Upper lobe of right lung (tissue), 1 donor: ENCODE data around the gene SYTL2. TPM values are rescaled to one million over a fixed set of nuclear protein-coding genes. Genes with fewer than 3 reads are reported as not detected.
"Not testable (repeated sequence)": the region's sequence is repeated elsewhere in the genome, so short reads cannot be mapped to it uniquely, and the experiment has no call there.

ENCODE experiments used
- ATAC-seq: fragments of 200-7000 bp; cut with Tn5 transposase; one replicate; pipeline ENCODE4 v1.9.1; 2020; ENCODE audit warnings: mild to moderate bottlenecking, moderate library complexity
- DNase-seq: peaks from one replicate; pipeline ENCODE4 v3.0.0-alpha.2; 2020
- H3K27ac ChIP-seq: fragments of 200-600 bp; one replicate; pipeline ENCODE4 v1.8.0; 2022
- H3K27me3 ChIP-seq: fragments of 200-600 bp; one replicate; pipeline ENCODE4 v1.8.0; 2022; ENCODE audit warnings: mild to moderate bottlenecking
- H3K36me3 ChIP-seq: fragments of 200-600 bp; one replicate; pipeline ENCODE4 v1.8.0; 2022
- H3K4me1 ChIP-seq: fragments of 200-600 bp; one replicate; pipeline ENCODE4 v1.8.0; 2022
- H3K4me3 ChIP-seq: fragments of 200-600 bp; one replicate; pipeline ENCODE4 v1.8.0; 2022; ENCODE audit warnings: mild to moderate bottlenecking
- H3K9me3 ChIP-seq: fragments of 200-600 bp; one replicate; pipeline ENCODE4 v1.8.0; 2022
- intact Hi-C: fragments of 100-400 bp; cut with DNase I; formaldehyde crosslinking; loops from one replicate; pipeline ENCODE4 v1.11.0; 2022
- total RNA-seq: library from RNA; stranded (reverse); fragmentation: NEBNext Ultra II Directional; extraction: Animal tissue kit (Norgen Biotek cat#: 25700); gene quantifications from one replicate; pipeline ENCODE4 v1.2.1, GENCODE V29; 2021
- TF ChIP-seq, protein P1 (sequence below): fragments of 200-600 bp; IDR thresholded peaks from one replicate; pipeline ENCODE4 v1.8.0; 2022; ENCODE audit warnings: antibody characterized with exemption
- donor health status: DM: no; HTN: yes; CAD: no; lungs with severe emphysema.

SYTL2 gene
- total RNA-seq, 1 donor from 2014 or later, result 36.5 TPM

DNA sequence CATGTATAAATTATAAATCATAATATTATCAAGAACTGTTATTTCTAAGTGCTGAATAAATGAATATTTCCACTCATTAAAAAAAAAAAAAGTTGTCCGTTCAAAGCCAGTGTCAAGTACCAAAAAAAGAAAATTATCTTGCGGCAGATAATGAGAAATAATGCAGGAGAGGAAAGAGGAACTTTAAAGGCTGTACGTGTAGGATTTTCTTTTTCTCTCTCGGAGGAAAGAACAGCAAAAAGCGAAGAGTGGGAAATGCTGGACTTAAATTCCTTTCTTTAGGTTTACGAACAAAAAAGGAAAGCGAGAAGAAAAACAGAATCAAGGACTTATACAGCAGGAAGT is 43.2 kb upstream of the SYTL2 start:
- ATAC-seq (no peak), DNase-seq (no peak)
- Histone ChIP-seq H3K4me3 (peak overlapping the region; percentile 72), H3K27ac (peak overlapping the region; percentile 95), H3K27me3 (no peaks in the 10 kb centered on the region), H3K9me3 (no peaks in the 10 kb centered on the region), H3K4me1 (peaks cover 8% of the 10 kb centered on the region), H3K36me3 (no peaks in the 10 kb centered on the region)
- TF ChIP-seq, protein P1, sequence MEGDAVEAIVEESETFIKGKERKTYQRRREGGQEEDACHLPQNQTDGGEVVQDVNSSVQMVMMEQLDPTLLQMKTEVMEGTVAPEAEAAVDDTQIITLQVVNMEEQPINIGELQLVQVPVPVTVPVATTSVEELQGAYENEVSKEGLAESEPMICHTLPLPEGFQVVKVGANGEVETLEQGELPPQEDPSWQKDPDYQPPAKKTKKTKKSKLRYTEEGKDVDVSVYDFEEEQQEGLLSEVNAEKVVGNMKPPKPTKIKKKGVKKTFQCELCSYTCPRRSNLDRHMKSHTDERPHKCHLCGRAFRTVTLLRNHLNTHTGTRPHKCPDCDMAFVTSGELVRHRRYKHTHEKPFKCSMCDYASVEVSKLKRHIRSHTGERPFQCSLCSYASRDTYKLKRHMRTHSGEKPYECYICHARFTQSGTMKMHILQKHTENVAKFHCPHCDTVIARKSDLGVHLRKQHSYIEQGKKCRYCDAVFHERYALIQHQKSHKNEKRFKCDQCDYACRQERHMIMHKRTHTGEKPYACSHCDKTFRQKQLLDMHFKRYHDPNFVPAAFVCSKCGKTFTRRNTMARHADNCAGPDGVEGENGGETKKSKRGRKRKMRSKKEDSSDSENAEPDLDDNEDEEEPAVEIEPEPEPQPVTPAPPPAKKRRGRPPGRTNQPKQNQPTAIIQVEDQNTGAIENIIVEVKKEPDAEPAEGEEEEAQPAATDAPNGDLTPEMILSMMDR, result no peak
- intact Hi-C loops, result no loop called here

DNA sequence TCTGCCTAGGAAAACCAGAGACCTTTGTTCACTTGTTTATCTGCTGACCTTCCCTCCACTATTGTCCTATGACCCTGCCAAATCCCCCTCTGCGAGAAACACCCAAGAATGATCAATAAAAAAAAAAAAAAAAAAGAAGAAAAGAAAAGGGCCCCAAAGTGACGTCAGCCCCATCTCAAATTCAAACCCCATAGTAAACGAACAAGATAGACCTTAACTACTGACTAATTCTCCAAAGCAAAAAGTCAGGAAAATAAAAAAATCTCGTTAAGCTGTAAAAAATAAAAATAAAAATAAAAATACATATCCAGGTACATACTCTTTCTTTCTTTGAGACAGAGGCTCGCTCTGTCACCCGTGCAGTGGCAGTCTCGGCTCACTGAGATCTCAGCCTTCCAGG is 42.6 kb upstream of the SYTL2 start:
- H3K27ac ChIP-seq, H3K9me3 ChIP-seq, H3K4me3 ChIP-seq, ATAC-seq, H3K27me3 ChIP-seq, H3K36me3 ChIP-seq, H3K4me1 ChIP-seq, intact Hi-C loops, DNase-seq: not testable (repeated sequence)

DNA sequence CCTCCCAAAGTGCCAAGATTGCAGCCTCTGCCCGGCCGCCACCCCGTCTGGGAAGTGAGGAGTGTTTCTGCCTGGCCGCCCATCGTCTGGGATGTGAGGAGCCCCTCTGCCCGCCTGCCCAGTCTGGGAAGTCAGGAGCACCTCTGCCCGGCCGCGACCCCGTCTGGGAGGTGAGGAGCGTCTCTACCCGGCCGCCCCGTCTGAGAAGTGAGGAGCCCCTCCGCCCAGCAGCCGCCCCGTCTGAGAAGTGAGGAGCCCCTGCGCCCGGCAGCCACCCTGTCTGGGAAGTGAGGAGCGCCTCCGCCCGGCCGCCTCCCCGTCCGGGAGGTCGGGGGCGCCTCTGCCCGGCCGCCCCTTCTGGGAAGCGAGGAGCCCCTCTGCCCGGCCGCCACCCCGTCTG is 41.8 kb upstream of the SYTL2 start:
- intact Hi-C loops, ATAC-seq: not testable (repeated sequence)

DNA sequence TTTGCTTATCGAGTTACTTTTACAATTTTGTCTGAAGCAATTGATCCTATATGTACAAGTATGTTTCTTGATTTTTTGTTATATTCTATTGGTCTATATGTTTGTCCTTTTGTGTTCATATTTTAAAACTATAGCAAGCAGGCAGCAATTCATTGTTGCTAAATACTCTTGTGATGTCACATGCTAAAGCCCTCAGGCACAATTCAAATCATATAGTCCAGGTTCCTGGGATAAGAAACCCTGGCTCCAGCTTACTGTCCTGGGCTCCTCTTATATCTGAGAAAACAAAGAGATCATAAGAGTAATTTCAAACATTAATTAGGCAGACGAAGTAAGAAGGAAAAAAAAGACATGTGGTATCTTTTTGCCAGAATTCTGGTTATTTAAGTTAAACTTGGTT is 37.6 kb upstream of the SYTL2 start:
- H3K9me3 ChIP-seq, result no peaks in the 10 kb centered on the region
- TF ChIP-seq, protein P1, result no peak
- ATAC-seq, result no peak
- no peaks in the 10 kb centered on the region for H3K27me3 ChIP-seq
- no peak overlapping the region for H3K27ac ChIP-seq
- no peaks in the 10 kb centered on the region for H3K36me3 ChIP-seq
- intact Hi-C loops, result no loop called here
- no peak for DNase-seq
- no peaks in the 10 kb centered on the region for H3K4me1 ChIP-seq
- no peak overlapping the region for H3K4me3 ChIP-seq

More for the DNA sequence above, 41.8 kb upstream of the SYTL2 start:
- not testable (repeated sequence) for H3K9me3 ChIP-seq, H3K36me3 ChIP-seq, H3K27ac ChIP-seq, H3K4me1 ChIP-seq, H3K4me3 ChIP-seq, H3K27me3 ChIP-seq, DNase-seq

DNA sequence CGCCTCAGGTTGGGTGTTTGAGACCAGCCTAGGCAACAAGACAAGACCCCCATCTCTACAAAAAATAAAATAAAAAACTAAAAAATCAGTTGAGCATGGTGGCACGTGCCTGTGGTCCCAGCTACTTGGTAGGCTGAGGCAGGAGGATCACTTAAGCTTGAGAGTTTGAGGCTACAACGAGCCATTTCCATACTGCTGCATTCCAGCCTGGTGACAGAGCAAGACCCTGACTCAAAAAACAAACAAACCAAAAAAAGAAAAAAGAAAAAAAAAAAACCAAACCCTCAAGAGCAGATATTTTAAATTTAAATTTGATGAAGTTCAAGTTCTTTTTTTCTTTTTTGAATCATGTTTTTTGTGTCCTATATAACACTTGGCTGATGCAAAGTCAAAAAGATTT is 37.1 kb upstream of the SYTL2 start:
- H3K4me3 ChIP-seq, result no peak overlapping the region
- no peak for DNase-seq
- no peaks in the 10 kb centered on the region for H3K9me3 ChIP-seq
- H3K4me1 ChIP-seq, result no peaks in the 10 kb centered on the region
- TF ChIP-seq, protein P1, result no peak
- no peaks in the 10 kb centered on the region for H3K27me3 ChIP-seq
- intact Hi-C loops, result no loop called here
- H3K36me3 ChIP-seq, result no peaks in the 10 kb centered on the region
- ATAC-seq, result no peak
- no peak overlapping the region for H3K27ac ChIP-seq

DNA sequence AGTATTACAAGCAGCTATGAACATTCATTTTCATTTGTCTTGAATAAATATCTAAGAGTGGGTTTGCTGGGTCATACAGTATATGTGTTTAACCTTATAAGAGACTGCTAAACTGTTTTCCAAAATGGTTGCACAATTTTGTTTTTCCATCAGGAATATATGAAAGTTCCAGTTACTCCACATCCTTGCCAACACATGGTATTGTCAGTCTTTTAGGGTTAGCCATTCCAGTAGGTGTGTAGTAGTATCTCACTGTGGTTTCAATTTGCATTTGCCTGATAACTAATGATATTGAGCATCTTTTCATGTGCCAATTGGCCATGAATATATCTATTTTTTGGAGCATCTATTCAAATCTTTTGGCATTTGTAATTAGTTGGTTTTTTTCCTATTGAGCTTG is 36.5 kb upstream of the SYTL2 start:
- DNase-seq, result no peak

DNA sequence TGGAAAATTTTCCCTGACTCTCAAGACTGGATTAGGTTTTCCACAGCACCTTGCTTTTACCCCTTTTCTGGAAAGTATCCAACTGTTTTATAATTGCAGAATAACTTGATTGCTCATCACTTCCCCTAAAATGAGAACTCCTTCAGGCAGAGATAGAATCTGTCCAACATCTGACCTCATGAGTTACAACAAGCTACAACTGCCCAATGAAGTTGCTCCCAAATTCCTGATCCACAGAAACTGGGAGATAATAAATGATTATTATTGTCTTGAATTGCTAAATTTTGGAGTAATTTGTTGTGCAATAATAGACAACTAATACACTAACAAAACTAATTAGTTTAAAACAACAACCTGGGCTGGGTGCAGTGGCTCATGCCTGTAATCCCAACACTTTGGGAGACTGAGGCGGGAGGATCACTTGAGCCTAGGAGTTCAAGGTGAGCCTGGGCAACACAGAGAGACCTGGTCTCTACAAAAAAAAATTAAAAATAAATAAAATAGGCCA is 34.2 kb upstream of the SYTL2 start:
- no peak for ATAC-seq
- no peak overlapping the region for H3K27ac ChIP-seq
- no peak for DNase-seq
- no peaks in the 10 kb centered on the region for H3K27me3 ChIP-seq
- no peaks in the 10 kb centered on the region for H3K36me3 ChIP-seq
- H3K9me3 ChIP-seq, result no peaks in the 10 kb centered on the region
- H3K4me1 ChIP-seq, result no peaks in the 10 kb centered on the region
- no peak overlapping the region for H3K4me3 ChIP-seq
- TF ChIP-seq, protein P1, result no peak
- intact Hi-C loops, result no loop called here

More for the DNA sequence above, 36.5 kb upstream of the SYTL2 start:
- intact Hi-C loops, result no loop called here
- H3K4me3 ChIP-seq, result no peak overlapping the region
- no peaks in the 10 kb centered on the region for H3K4me1 ChIP-seq
- H3K27me3 ChIP-seq, result no peaks in the 10 kb centered on the region
- no peak overlapping the region for H3K27ac ChIP-seq
- H3K9me3 ChIP-seq, result no peaks in the 10 kb centered on the region
- TF ChIP-seq, protein P1, result no peak
- H3K36me3 ChIP-seq, result no peaks in the 10 kb centered on the region
- ATAC-seq, result no peak
